HepG2 (cell line): ENCODE data around the gene AIP. TPM values are rescaled to one million over a fixed set of nuclear protein-coding genes. Genes with fewer than 3 reads are reported as not detected.
A peak's percentile ranks its signal among the peaks of the same experiment; 100 is the strongest.

Experiments used
- AKAP8 ChIP-seq: sonication (generic); formaldehyde crosslinking; IDR thresholded peaks from 2 replicates; pipeline ENCODE4 v1.5.1; 2020; ENCODE audit warnings: mild to moderate bottlenecking, missing genetic modification reagents
- BORCS8-MEF2B ChIP-seq: sonication (generic); formaldehyde crosslinking; IDR thresholded peaks from 2 replicates; pipeline ENCODE4 v1.8.0; 2022; ENCODE audit warnings: mild to moderate bottlenecking, missing genetic modification reagents
- CBX5 ChIP-seq: sonication (generic); formaldehyde crosslinking; IDR thresholded peaks from 2 replicates; pipeline ENCODE4 v1.4.0; 2020; ENCODE audit warnings: missing genetic modification reagents, borderline replicate concordance
- CCAR2 ChIP-seq: fragments of 200-400 bp; formaldehyde crosslinking; optimal IDR thresholded peaks from 2 replicates; pipeline ENCODE3; 2018; ENCODE audit warnings: low read depth, mild to moderate bottlenecking, low read length, moderate library complexity
- EP300 ChIP-seq, 3 experiments: sonication (generic) in 1 of 3; formaldehyde crosslinking in 1 of 3; IDR thresholded peaks; 2 replicates each; pipeline versions ENCODE4 v1.5.1 to v1.6.1; 2011 to 2020; ENCODE audit warnings: low read depth in 2 of 3, low read length in 2 of 3, borderline replicate concordance in 1 of 3, improper control_type of control experiment in 1 of 3, mild to moderate bottlenecking in 1 of 3, missing genetic modification reagents in 1 of 3, moderate library complexity in 1 of 3
- JUN ChIP-seq: sonication (generic); formaldehyde crosslinking; IDR thresholded peaks from 2 replicates; pipeline ENCODE4 v1.4.0; 2020; ENCODE audit warnings: mild to moderate bottlenecking, missing genetic modification reagents
- KDM5B ChIP-seq: sonication (generic); formaldehyde crosslinking; IDR thresholded peaks from 2 replicates; pipeline ENCODE4 v1.4.0; 2020; ENCODE audit warnings: missing genetic modification reagents, mild to moderate bottlenecking, borderline replicate concordance
- PLRG1 ChIP-seq: fragments of 450-650 bp; conservative IDR thresholded peaks from 2 replicates; pipeline ENCODE4 v1.6.1; 2016
- TCF7 ChIP-seq: sonication (generic); IDR thresholded peaks from 2 replicates; pipeline ENCODE4 v1.6.1; 2016; ENCODE audit warnings: antibody characterized with exemption, low read depth
- TRIM24 ChIP-seq: sonication (generic); formaldehyde crosslinking; IDR thresholded peaks from 2 replicates; pipeline ENCODE4 v1.8.0; 2022; ENCODE audit warnings: mild to moderate bottlenecking, missing genetic modification reagents
- YEATS4 ChIP-seq: sonication (generic); formaldehyde crosslinking; IDR thresholded peaks from 2 replicates; pipeline ENCODE4 v1.4.0; 2020; ENCODE audit warnings: missing genetic modification reagents, borderline replicate concordance
- ZNF768 ChIP-seq: sonication (generic); formaldehyde crosslinking; IDR thresholded peaks from 2 replicates; pipeline ENCODE4 v1.4.0; 2020; ENCODE audit warnings: missing genetic modification reagents
- polyA plus RNA-seq, 8 experiments: library from polyadenylated mRNA; depleted of rRNA in 3 of 8; stranded (reverse) in 7 of 8; unstranded in 1 of 8; fragments of >200 nt; fragmentation: Illumina TruSeq in 4 of 8; extraction: Trizol in 4 of 8; gene quantifications; 2 replicates each; pipeline versions ENCODE4 v1.2.1 to v1.2.3, GENCODE V29; 2011 to 2016; ENCODE audit warnings: low read depth in 4 of 8, missing spikeins in 1 of 8, mixed read lengths in 1 of 8; ENCODE audit not compliant: insufficient read depth in 1 of 8
- total RNA-seq, 5 experiments: library from RNA; depleted of rRNA; stranded (reverse); fragments of >200 nt; fragmentation: Illumina TruSeq; extraction: Trizol; gene quantifications; 2 replicates each; pipeline ENCODE4 v1.2.3, GENCODE V29; 2016; ENCODE audit warnings: low read depth in 1 of 5
- TF ChIP-seq, protein P1 (sequence below): sonication (generic); formaldehyde crosslinking; IDR thresholded peaks from 2 replicates; pipeline ENCODE4 v1.8.1; 2023; ENCODE audit warnings: mild to moderate bottlenecking, moderate library complexity, missing genetic modification reagents
- TF ChIP-seq, protein P2 (sequence below): sonication (generic); formaldehyde crosslinking; IDR thresholded peaks from 2 replicates; pipeline ENCODE4 v1.9.0; 2022; ENCODE audit warnings: missing genetic modification reagents, mild to moderate bottlenecking, borderline replicate concordance
- TF ChIP-seq, protein P3 (sequence below): sonication (generic); IDR thresholded peaks from 2 replicates; pipeline ENCODE4 v1.6.1; 2016; ENCODE audit warnings: low read depth, borderline replicate concordance
- TF ChIP-seq, protein P4 (sequence below): sonication (generic); formaldehyde crosslinking; IDR thresholded peaks from 2 replicates; pipeline ENCODE4 v1.5.1; 2020; ENCODE audit warnings: mild to moderate bottlenecking, missing genetic modification reagents
- TF ChIP-seq, protein P5 (sequence below): sonication (generic); formaldehyde crosslinking; IDR thresholded peaks from 2 replicates; pipeline ENCODE4 v1.5.1; 2020; ENCODE audit warnings: mild to moderate bottlenecking, moderate library complexity, missing genetic modification reagents

The AIP gene
- total and polyA plus RNA-seq, 2 of the 13 experiments (the other 11 are each of a cell fraction or from before 2014, with no cell fraction given) = 51.8 to 110 TPM

DNA sequence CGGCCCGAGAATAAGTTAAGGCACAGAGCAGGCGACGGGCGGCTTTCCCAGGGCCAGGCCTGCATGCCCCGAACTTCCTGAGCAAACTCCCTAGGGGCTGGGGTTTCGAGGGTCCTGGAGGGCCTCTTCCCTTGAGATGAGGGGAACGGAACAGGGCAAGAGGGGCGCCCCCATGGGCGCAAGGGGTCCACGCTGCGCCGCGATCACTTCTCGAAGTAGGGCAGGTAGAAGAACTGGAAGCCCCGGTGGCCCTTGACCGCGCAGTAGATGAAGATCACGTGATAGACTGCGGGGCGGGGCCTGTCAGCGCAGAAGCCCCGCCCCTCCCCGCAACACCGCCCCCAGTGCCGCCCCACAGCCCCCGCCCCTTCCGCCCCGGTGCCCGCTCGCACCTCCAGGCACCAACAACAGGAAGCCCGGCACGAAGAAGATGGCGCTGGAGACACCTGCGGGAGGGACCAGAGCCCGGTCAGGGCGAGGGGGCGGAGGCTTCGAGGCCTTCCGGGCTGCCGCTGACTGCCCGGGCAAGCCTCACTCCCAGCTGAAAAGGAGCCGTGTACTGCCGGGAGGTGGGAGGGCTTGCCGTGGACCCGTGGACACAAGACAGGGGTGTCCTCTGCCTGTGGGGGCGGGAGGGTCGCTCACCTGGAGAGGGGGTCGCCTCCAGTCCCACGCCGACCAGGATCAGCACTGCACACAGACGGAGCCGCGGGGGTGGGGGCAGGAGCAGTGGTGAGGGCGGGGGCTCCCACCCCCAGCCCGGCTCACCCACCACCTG is 18.2 kb upstream of the AIP start (continued):
- TF ChIP-seq, protein P1, sequence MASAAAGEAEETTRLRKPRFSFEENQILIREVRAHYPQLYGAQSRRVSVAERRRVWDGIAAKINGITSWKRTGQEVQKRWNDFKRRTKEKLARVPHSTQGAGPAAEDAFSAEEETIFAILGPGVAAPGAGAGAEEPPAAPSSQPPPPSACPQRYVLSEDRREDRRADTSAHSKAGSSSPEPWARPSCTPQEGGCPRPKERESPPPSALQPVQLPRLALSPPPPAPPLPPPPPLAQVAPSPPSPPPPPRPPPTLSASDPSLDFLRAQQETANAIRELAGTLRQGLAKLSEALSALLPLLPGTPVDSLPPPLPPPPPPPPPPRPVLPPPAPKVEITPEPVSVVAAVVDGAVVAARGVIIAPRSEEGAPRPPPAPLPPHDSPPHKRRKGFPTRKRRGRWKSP (CRISPR knock-in tag) = peak; percentile 51
- TF ChIP-seq PLRG1 (no peak), ZNF768 (peak; percentile 39; the same call in 1 of the 2 replicates), JUN (CRISPR knock-in tag) (no peak), YEATS4 (peak; percentile 52; the same call in 1 of the 2 replicates), CBX5 (0 out of 2 replicates have a peak, but pooled peaks have one; percentile 56), EP300 (IDR thresholded peaks at IDR 0.05; ENCODE audit: low read depth in 2 of 2, low read length in 2 of 2) (no peak), EP300 (CRISPR knock-in tag; IDR thresholded peaks at IDR 0.05; ENCODE audit: borderline replicate concordance) (no peak), KDM5B (CRISPR knock-in tag) (peak; percentile 67), TCF7 (no peak), BORCS8-MEF2B (CRISPR knock-in tag) (no peak), CCAR2 (no peak), AKAP8 (CRISPR knock-in tag) (no peak; the same call in 1 of the 2 replicates), TRIM24 (CRISPR knock-in tag) (no peak)
- TF ChIP-seq, protein P2, sequence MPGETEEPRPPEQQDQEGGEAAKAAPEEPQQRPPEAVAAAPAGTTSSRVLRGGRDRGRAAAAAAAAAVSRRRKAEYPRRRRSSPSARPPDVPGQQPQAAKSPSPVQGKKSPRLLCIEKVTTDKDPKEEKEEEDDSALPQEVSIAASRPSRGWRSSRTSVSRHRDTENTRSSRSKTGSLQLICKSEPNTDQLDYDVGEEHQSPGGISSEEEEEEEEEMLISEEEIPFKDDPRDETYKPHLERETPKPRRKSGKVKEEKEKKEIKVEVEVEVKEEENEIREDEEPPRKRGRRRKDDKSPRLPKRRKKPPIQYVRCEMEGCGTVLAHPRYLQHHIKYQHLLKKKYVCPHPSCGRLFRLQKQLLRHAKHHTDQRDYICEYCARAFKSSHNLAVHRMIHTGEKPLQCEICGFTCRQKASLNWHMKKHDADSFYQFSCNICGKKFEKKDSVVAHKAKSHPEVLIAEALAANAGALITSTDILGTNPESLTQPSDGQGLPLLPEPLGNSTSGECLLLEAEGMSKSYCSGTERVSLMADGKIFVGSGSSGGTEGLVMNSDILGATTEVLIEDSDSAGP (CRISPR knock-in tag) = peak; percentile 56; the same call in 1 of the 2 replicates
- TF ChIP-seq, protein P3, sequence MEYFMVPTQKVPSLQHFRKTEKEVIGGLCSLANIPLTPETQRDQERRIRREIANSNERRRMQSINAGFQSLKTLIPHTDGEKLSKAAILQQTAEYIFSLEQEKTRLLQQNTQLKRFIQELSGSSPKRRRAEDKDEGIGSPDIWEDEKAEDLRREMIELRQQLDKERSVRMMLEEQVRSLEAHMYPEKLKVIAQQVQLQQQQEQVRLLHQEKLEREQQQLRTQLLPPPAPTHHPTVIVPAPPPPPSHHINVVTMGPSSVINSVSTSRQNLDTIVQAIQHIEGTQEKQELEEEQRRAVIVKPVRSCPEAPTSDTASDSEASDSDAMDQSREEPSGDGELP = peak; percentile 12; the same call in 1 of the 2 replicates
- TF ChIP-seq, protein P4, sequence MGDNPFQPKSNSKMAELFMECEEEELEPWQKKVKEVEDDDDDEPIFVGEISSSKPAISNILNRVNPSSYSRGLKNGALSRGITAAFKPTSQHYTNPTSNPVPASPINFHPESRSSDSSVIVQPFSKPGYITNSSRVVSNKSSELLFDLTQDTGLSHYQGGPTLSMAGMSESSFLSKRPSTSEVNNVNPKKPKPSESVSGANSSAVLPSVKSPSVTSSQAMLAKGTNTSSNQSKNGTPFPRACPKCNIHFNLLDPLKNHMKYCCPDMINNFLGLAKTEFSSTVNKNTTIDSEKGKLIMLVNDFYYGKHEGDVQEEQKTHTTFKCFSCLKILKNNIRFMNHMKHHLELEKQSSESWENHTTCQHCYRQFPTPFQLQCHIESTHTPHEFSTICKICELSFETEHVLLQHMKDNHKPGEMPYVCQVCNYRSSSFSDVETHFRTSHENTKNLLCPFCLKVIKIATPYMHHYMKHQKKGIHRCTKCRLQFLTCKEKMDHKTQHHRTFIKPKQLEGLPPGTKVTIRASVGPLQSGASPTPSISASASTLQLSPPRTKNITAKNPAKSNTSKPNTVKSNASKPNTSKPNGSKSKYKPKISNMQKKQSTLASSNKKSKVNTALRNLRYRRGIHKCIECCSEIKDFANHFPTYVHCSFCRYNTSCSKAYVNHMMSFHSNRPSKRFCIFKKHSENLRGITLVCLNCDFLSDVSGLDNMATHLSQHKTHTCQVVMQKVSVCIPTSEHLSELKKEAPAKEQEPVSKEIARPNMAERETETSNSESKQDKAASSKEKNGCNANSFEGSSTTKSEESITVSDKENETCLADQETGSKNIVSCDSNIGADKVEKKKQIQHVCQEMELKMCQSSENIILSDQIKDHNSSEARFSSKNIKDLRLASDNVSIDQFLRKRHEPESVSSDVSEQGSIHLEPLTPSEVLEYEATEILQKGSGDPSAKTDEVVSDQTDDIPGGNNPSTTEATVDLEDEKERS = peak; percentile 58; the same call in 1 of the 2 replicates
- TF ChIP-seq, protein P5, sequence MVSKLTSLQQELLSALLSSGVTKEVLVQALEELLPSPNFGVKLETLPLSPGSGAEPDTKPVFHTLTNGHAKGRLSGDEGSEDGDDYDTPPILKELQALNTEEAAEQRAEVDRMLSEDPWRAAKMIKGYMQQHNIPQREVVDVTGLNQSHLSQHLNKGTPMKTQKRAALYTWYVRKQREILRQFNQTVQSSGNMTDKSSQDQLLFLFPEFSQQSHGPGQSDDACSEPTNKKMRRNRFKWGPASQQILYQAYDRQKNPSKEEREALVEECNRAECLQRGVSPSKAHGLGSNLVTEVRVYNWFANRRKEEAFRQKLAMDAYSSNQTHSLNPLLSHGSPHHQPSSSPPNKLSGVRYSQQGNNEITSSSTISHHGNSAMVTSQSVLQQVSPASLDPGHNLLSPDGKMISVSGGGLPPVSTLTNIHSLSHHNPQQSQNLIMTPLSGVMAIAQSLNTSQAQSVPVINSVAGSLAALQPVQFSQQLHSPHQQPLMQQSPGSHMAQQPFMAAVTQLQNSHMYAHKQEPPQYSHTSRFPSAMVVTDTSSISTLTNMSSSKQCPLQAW (CRISPR knock-in tag) = peak; percentile 43; the same call in 1 of the 2 replicates
